Activated naive CD4-positive, alpha-beta T cell treated with Interleukin-2 at 50 U/mL for 16 hours (primary cell): ENCODE results near the gene KREMEN1.
A peak's percentile ranks its signal among the peaks of the same experiment; 100 is the strongest.

Experiments
- DNase-seq: peaks from one replicate; pipeline ENCODE4 v3.0.0-alpha.2; 2020

The KREMEN1 gene

GRCh38 chr22:29195118-29195963 is 122.5 kb downstream of the KREMEN1 start:
- DNase-seq = no peak

DNA sequence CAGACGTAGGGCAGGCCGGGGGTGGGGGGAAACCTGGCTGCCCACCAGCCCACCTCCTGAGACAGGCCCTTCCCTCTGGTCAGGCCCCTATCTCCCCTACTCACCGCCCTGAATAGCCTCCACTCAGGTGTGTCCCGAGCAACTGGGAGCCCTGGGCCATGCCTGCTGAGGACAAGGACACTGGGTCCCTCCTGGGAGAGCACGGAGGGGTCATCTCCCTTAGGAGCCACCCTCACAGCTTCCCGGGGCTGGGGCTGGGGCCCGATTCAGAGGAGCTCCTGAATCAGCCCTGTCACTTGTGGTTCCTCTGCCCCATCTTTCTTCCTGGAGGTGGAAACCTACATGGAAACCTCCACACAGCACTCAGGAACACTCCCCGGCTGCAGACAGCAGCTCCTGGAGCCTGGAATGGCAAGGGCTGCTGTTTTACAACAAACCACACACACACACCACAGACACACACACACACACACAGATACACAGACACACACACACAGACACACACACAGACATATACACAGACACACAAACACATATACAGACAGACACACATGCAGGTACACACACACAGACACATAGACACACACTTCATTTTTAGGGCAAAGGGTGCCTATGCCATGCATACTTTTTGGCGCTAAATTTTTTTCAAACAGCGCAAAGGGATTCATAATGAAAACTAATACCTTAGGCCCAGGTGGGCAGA is 123.3 kb downstream of the KREMEN1 start:
- no peak for DNase-seq

GRCh38 chr22:29197096-29197495 is 124.3 kb downstream of the KREMEN1 start:
- DNase-seq = no peak

DNA sequence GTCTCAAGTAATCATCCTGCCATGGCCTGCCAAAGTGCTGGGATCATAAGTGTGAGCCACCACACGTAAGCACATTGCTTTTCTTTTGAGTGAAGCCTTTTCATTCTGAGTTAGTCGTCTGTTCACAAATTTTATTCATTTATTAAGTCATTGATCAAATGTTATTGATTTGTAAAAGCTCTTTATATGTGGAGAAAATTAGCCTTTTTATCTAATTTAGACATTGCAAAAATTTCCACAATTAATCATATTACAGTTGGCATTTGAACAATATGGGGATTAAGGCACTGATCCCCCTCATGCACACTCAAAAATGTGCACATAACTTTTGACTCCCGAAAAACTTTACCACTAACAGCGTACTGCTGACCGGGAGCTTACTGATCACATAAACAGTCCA is 125.4 kb downstream of the KREMEN1 start:
- DNase-seq = no peak

DNA sequence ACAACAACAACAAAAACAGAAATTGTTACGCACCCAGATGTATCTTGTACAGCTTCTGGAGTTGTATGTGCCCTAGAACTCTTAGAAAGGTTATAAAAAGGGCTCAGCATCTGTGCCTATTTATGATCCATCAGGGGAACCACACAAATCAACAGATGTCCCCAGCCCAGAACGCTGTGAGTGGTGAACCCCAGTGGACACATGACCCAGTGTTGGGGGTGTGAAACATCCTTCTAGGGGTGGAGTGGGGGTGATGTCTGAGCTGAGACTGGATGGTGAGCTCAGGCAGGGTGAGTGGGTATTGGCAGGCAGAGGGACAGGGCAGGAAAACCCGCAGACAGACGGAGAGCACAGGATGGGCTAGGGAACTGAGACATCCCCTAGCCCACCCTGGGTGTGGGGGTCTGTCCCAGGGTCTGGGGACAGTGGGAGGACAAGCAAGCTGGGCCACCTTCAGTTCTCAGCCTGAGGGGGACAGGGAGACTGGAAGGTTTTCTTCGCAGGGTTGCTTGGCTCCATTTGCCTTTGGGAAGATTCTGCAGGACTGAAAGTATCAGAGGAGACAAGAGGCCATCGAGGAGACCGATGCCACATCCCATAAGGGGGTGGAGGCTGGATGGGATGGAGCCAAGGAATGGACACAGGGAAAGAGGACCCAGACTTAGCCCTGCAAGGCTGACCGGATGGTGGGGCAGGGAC is 127.0 kb downstream of the KREMEN1 start:
- no peak for DNase-seq

GRCh38 chr22:29200901-29201300 is 128.1 kb downstream of the KREMEN1 start:
- no peak for DNase-seq

GRCh38 chr22:29201782-29202181 is 128.9 kb downstream of the KREMEN1 start:
- no peak for DNase-seq

DNA sequence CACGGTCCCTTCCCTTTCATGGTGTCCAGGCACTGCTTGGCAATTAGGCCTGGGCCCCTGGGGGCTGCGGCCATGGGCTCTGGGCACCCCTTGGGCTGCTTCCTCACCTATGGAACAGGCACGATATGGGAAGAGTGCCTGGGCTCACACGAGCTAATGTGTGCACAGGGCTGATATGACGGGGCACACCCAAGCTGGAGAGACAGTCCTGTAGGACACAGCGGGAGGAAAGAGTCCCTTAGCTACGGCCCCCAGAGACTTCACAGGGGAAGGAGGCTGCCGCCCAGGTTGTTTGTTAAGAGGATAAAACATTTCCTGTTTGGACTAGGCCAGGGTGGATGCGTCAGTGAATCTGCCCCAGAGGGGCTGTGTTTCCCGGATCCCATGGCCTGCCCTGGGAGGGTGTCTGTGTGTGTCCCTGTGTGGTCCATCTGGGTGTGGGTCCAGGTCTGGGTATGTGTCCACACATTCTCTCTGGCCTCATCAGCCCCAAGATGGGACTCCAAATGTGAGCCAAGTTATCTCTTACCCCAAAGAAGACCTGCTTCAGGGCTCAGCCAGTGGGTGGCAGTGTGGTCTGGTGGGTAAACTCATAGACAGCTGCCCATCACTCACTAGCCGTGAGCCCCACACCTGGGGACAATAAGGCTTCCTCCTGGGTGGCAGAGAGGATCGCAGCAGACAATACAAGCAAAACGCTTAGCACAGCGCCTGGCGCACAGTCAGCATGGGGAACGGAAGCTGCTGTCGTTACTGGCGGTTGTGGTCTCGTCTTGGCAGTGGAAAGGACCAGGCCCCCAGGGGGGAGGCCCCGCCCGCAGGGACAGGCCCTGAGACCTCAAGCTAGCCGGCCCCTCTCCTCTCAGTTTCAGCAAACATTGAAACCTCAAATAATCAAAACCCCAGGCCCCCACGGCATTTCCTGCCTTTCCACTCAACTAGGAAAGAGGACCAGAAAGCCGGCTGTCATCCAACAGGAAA is 129.7 kb downstream of the KREMEN1 start:
- peak; percentile 55 for DNase-seq

GRCh38 chr22:29203488-29204454 is 130.9 kb downstream of the KREMEN1 start:
- no peak for DNase-seq

- DNase-seq = no peak
These were observed 131.8 kb downstream of the KREMEN1 start for GRCh38 chr22:29204455-29205183.

GRCh38 chr22:29205252-29205593 is 132.4 kb downstream of the KREMEN1 start:
- no peak for DNase-seq

DNA sequence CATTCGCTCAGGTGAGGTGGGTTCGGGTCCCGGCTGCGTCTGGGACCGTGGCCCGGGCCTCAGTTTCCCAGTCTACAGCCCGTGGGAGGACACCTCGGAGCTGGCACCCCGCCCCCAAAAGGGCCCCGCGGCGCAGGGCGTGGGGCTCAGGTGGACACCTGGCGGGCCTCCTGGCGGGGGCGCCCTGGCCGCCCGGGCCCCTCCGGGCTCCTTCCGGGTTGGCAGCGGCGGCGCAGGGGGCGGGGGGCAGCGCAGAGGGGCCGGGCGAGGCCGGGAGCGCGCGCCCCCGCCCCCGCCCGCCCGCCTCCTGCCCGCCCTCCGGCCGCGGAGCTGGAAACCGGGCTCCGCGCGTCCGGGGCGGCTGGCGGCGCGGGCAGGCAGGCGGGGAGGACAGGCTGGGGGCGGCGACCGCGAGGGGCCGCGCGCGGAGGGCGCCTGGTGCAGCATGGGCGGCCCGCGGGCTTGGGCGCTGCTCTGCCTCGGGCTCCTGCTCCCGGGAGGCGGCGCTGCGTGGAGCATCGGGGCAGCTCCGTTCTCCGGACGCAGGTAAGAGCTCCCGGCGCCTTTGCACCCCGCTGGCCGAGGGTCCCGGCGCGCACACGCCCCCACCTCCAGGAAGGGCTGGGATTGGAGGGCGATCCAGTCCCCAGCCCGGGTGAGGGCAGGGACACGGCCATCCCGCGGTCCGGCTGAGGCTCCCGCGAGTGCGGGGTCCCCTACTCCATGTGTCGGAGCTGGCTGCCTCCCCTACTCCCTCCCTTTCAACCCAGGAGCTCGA is 132.9 kb downstream of the KREMEN1 start, which contains the start of gene EMID1:
Gene EMID1, plus strand, starts transcription at position 303 of the 778 bp plus-strand sequence. Its CDS starts 143 bp downstream, at position 446.
- DNase-seq = peak; percentile 20

GRCh38 chr22:29206372-29207242 is 133.8 kb downstream of the KREMEN1 start:
- DNase-seq = no peak

GRCh38 chr22:29207243-29207550 is 134.4 kb downstream of the KREMEN1 start:
- no peak for DNase-seq

DNA sequence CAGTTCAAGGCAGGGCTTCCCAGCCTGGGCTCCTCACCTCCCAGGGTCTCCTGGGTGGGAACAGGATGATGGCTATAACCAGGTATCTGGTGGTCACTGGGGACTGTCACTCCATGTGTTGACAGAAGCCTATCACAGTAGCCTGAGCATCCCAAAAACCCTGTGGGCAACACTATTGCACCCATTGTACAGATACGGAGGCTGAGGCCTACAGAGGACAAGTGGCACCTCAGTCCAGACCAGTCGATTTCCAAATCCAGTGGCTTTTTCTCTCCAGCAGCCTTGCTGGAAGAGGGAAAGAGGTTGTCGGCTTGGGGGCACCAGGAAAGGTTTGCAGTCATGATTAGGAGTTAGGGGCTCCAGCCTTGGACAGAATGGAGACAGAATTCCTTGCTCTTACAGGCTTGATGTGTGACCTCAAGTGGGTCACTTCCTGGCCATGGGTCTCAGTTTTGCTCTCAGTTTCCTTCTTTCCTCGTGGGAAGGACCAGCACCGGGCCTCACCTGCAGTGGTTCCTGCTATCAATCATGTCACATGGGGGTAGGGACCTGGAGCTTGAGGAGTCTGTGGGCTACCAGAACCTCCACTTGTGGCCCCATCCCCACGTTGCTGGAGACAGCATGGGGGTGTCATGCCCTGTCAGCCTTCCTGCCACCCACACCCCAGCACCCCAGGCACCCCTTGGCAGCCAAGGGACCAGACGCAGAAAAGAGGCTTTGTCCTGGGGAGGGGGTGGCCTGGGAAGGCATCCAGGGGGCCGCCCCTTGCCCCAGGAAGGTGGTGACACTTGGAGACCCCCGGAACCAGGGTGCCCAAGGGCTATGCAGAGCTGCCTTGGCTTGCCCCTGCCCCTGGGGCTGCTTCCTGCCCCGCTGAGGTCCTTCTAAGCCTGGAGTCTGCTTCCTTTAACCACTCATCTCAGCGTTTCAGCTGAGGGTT is 135.0 kb downstream of the KREMEN1 start:
- DNase-seq = no peak

GRCh38 chr22:29208502-29208862 is 135.6 kb downstream of the KREMEN1 start:
- DNase-seq = no peak

- DNase-seq = no peak
These were observed 136.2 kb downstream of the KREMEN1 start for GRCh38 chr22:29208879-29209623.
